Natural killer cell (primary cell): Measurements from ENCODE around the gene HS3ST1. TPM values are rescaled to one million over a fixed set of nuclear protein-coding genes. Genes with fewer than 3 reads are reported as not detected.

ENCODE experiments used
- ATAC-seq, 3 donors: fragments of 150-1000 bp in 2 of 3; fragments of 200-7000 bp in 1 of 3; cut with Tn5 transposase; 1 replicate in 1 of 3; 2 replicates in 2 of 3; pipeline ENCODE4 v1.10.0; 2021; ENCODE audit warnings: mild to moderate bottlenecking in 2 of 3, moderate library complexity in 2 of 3
- DNase-seq, 2 donors: peaks; one replicate each; pipeline versions ENCODE4 v3.0.0 to v3.0.0-alpha.2; 2013 to 2021; ENCODE audit warnings: mixed read lengths in 1 of 2
- H3K27ac ChIP-seq: one replicate; pipeline ENCODE4 v1.5.1; 2013; ENCODE audit warnings: mild to moderate bottlenecking, low read length
- H3K27me3 ChIP-seq: one replicate; pipeline ENCODE4 v1.6.1; 2013; ENCODE audit warnings: low read length; ENCODE audit not compliant: control insufficient read depth, insufficient read depth
- H3K36me3 ChIP-seq: one replicate; pipeline ENCODE4 v1.6.1; 2013; ENCODE audit warnings: low read length; ENCODE audit not compliant: control insufficient read depth, insufficient read depth
- H3K4me1 ChIP-seq: one replicate; pipeline ENCODE4 v1.6.1; 2013; ENCODE audit warnings: low read length; ENCODE audit not compliant: control insufficient read depth, insufficient read depth
- H3K4me3 ChIP-seq: one replicate; pipeline ENCODE4 v1.5.1; 2013; ENCODE audit warnings: low read length
- H3K9me3 ChIP-seq: one replicate; pipeline ENCODE4 v1.6.1; 2013; ENCODE audit warnings: low read length; ENCODE audit not compliant: control insufficient read depth, insufficient read depth
- H3K27ac Mint-ChIP-seq, 2 donors: one replicate each; pipeline ENCODE4 v1.8.0; 2022; ENCODE audit warnings: mild to moderate bottlenecking in 2 of 2, mixed read lengths in 2 of 2, moderate library complexity in 1 of 2
- H3K27me3 Mint-ChIP-seq, 2 donors: one replicate each; pipeline ENCODE4 v1.8.0; 2022; ENCODE audit warnings: low read depth in 2 of 2, mixed read lengths in 2 of 2
- H3K36me3 Mint-ChIP-seq: one replicate; pipeline ENCODE4 v1.8.0; 2022; ENCODE audit warnings: mixed read lengths
- H3K4me1 Mint-ChIP-seq, 2 donors: one replicate each; pipeline ENCODE4 v1.8.0; 2022; ENCODE audit warnings: mixed read lengths in 2 of 2
- H3K4me3 Mint-ChIP-seq: one replicate; pipeline ENCODE4 v1.8.0; 2022; ENCODE audit warnings: mild to moderate bottlenecking, moderate library complexity, mixed read lengths
- H3K9me3 Mint-ChIP-seq, 2 donors: one replicate each; pipeline ENCODE4 v1.8.0; 2022; ENCODE audit warnings: mixed read lengths in 2 of 2
- WGBS: methylation state at CpG from one replicate; pipeline ENCODE4 v1.1.7; 2013; ENCODE audit warnings: missing lambda C conversion rate; ENCODE audit not compliant: insufficient coverage; 5-methylcytosine and 5-hydroxymethylcytosine counted together
- intact Hi-C: fragments of 100-400 bp; cut with micrococcal nuclease; formaldehyde crosslinking; loops from one replicate; pipeline ENCODE4 v1.14.2; 2022
- total RNA-seq, 4 donors: library from RNA; stranded (reverse); fragments of 120-200 nt in 1 of 4; gene quantifications; one replicate each; pipeline versions ENCODE4 v1.2.3 to v1.2.4, GENCODE V29; 2013 to 2022
- TF ChIP-seq, protein P1 (sequence below): fragments of 200-600 bp; IDR thresholded peaks from one replicate; pipeline ENCODE4 v1.8.0; 2022; ENCODE audit warnings: antibody characterized with exemption

HS3ST1 gene
- total RNA-seq, 3 donors from 2014 or later (not counting 1 experiment from before 2014, with no cell fraction given): not detected

DNA sequence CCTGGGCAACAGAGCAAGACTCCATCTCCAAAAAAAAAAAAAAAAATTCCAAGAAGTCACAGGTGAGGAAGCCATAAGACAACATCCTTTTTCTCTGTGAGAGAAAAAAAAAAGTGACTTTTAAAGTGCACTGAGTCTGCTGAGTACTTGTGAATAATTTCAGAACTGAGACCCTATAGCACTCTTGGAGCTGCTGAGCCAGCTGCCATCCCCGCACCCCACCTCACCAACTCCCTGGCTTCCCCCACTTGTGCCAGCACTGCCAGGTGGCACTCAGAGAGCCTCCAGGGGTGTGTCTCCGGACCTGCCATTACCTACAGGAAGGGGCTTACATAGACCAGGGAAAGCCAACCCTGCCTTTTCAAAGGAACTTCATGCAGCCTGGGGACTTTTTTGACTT is 39.2 kb upstream of the HS3ST1 start:
- Mint-ChIP-seq H3K9me3 (peaks cover 2 to 3% of the 10 kb centered on the region in 2 donors), H3K4me1 (peaks cover 20 to 28% of the 10 kb centered on the region in 2 donors), H3K27ac (no peak overlapping the region), H3K36me3 (peaks cover 6% of the 10 kb centered on the region), H3K27me3 (peaks cover 0 to 2% of the 10 kb centered on the region in 2 donors), H3K4me3 (no peak overlapping the region)
- Histone ChIP-seq H3K27me3 (no peaks in the 10 kb centered on the region), H3K9me3 (no peaks in the 10 kb centered on the region), H3K36me3 (no peaks in the 10 kb centered on the region), H3K4me3 (no peak overlapping the region), H3K4me1 (peaks cover 13% of the 10 kb centered on the region), H3K27ac (no peak overlapping the region)
- 56% methylated on average over 2 of the region's 2 CpGs for WGBS
- intact Hi-C loops: no loop called here
- ATAC-seq: no peak
- no peak for DNase-seq
- TF ChIP-seq, protein P1, sequence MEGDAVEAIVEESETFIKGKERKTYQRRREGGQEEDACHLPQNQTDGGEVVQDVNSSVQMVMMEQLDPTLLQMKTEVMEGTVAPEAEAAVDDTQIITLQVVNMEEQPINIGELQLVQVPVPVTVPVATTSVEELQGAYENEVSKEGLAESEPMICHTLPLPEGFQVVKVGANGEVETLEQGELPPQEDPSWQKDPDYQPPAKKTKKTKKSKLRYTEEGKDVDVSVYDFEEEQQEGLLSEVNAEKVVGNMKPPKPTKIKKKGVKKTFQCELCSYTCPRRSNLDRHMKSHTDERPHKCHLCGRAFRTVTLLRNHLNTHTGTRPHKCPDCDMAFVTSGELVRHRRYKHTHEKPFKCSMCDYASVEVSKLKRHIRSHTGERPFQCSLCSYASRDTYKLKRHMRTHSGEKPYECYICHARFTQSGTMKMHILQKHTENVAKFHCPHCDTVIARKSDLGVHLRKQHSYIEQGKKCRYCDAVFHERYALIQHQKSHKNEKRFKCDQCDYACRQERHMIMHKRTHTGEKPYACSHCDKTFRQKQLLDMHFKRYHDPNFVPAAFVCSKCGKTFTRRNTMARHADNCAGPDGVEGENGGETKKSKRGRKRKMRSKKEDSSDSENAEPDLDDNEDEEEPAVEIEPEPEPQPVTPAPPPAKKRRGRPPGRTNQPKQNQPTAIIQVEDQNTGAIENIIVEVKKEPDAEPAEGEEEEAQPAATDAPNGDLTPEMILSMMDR: no peak

DNA sequence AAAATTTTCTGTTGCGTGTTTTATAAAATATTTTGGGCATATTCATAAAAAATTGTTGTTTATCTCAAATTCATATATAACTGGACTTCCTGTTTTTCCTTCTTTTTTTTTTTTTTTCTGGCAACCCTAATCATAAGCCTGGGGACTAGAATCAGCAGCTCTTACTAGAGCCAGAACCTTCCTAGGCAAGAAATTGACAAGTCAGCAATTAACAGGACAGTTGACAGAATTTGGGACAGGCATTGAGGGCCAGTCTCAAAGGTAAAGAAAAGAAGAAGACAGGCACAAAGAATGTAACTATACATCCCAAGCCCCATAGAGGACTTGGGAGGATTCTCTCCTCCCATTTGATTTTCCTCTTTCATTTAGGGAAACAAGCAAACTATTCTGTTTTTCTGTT is 35.0 kb upstream of the HS3ST1 start:
- Mint-ChIP-seq H3K27ac (no peak overlapping the region), H3K27me3 (peaks cover 12 to 30% of the 10 kb centered on the region in 2 donors), H3K9me3 (peaks cover 2 to 8% of the 10 kb centered on the region in 2 donors), H3K36me3 (peaks cover 12% of the 10 kb centered on the region), H3K4me3 (no peak overlapping the region), H3K4me1 (no peaks in the 10 kb centered on the region)
- DNase-seq: no peak
- no peaks in the 10 kb centered on the region for H3K4me1 ChIP-seq
- no CpG with 5 or more reads among the region's 1 CpG for WGBS
- TF ChIP-seq, protein P1: no peak
- H3K9me3 ChIP-seq: peaks cover 8% of the 10 kb centered on the region
- H3K4me3 ChIP-seq: no peak overlapping the region
- no peak for ATAC-seq
- no peaks in the 10 kb centered on the region for H3K36me3 ChIP-seq
- intact Hi-C loops: no loop called here
- H3K27me3 ChIP-seq: no peaks in the 10 kb centered on the region
- no peak overlapping the region for H3K27ac ChIP-seq

DNA sequence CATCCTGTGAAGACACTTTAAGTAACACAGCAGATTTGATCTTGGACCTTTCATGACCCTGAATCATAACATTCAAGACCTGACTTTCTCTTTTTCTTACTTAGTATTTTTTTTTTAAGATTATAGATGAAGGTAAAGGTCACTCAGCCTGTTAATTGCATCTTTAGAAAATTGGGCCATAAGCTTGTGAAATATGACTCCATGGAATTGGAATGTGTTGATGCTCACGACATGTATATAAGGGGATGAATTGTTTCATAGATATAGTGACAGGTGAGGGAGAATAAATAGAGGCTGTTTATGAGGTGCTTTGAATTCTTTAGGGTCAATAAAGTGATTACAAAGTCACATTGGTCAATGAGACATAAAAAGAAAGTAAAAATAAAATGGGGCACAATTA is 27.7 kb upstream of the HS3ST1 start:
- Mint-ChIP-seq H3K27ac (no peak overlapping the region), H3K4me3 (no peak overlapping the region), H3K9me3 (peaks cover 2 to 8% of the 10 kb centered on the region in 2 donors), H3K4me1 (no peaks in the 10 kb centered on the region), H3K27me3 (peaks cover 3 to 33% of the 10 kb centered on the region in 2 donors), H3K36me3 (peaks cover 12% of the 10 kb centered on the region)
- intact Hi-C loops: no loop called here
- H3K9me3 ChIP-seq: peaks cover 8% of the 10 kb centered on the region
- H3K36me3 ChIP-seq: no peaks in the 10 kb centered on the region
- no peak overlapping the region for H3K27ac ChIP-seq
- no peaks in the 10 kb centered on the region for H3K27me3 ChIP-seq
- DNase-seq (no peak), ATAC-seq (no peak)
- no peak overlapping the region for H3K4me3 ChIP-seq
- H3K4me1 ChIP-seq: no peaks in the 10 kb centered on the region
- TF ChIP-seq, protein P1: no peak
- 91% methylated on average over 1 of the region's 1 CpG for WGBS

DNA sequence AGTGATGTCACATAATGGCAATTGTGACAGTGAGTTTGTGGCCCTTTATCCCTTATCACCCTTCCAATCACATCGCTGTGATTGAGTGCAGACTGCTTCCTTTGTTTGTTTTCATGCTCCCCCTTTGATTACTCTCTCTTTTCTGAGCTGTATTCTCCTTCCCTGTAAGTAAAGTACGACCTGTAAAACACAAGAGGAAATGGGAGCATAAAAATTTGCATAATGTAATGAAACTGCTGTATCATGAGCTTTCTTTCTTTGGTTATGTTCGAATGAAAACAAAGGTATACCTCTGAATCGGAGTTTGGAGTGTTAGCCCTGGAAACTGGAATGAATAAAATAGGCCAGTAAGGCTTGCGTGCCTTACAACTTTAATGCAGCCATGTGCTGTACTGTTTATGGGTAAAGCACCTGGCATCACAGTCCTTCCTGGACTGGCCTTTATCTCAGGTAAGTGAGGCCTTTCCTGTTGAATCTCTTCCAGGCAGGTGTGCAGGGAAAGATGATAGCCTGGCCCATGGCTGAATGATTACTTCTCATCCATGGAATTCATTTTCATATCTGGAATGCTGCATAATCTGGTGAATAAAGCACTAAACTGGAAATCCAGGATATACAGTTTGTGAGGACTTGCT is 26.6 kb upstream of the HS3ST1 start:
- peaks cover 8% of the 10 kb centered on the region for H3K9me3 ChIP-seq
- Mint-ChIP-seq H3K27ac (no peak overlapping the region), H3K4me1 (no peaks in the 10 kb centered on the region), H3K4me3 (no peak overlapping the region), H3K27me3 (peaks cover 7 to 23% of the 10 kb centered on the region in 2 donors), H3K9me3 (peaks cover under 1 to 2% of the 10 kb centered on the region in 2 donors), H3K36me3 (peaks cover 5% of the 10 kb centered on the region)
- H3K4me3 ChIP-seq: no peak overlapping the region
- intact Hi-C loops: no loop called here
- ATAC-seq: no peak
- H3K27me3 ChIP-seq: no peaks in the 10 kb centered on the region
- TF ChIP-seq, protein P1: no peak
- no peaks in the 10 kb centered on the region for H3K36me3 ChIP-seq
- H3K27ac ChIP-seq: no peak overlapping the region
- no peaks in the 10 kb centered on the region for H3K4me1 ChIP-seq
- WGBS: 85% methylated on average over 5 of the region's 5 CpGs
- DNase-seq: no peak
